Calu3 (cell line): Measurements from ENCODE around the gene PPARGC1A. TPM values are rescaled to one million over a fixed set of nuclear protein-coding genes. Genes with fewer than 3 reads are reported as not detected.

Experiments used
- Bru-seq: library from RNA; stranded (reverse); fragments of 400-500 nt; gene quantifications from one replicate; lab custom pipeline; 2021; lab: Mats Ljungman, UMichigan
- BruChase-seq, 2 experiments: library from RNA; stranded (reverse); fragments of 400-500 nt; gene quantifications; one replicate each; lab custom pipeline; 2021; lab: Mats Ljungman, UMichigan
- BruUV-seq: library from RNA; stranded (reverse); fragments of 400-500 nt; replicated peaks from 2 replicates; lab custom pipeline; 2021; lab: Mats Ljungman, UMichigan
- CTCF ChIA-PET: fragments of 300-600 bp; sonication (Branson Sonifier 250); formaldehyde crosslinking; loops from one replicate; lab custom pipeline; 2022; ENCODE audit warnings: antibody characterized with exemption; lab: Charles Lee
- DNase-seq: peaks from one replicate; pipeline ENCODE4 v3.0.0; 2022
- H3K27ac Mint-ChIP-seq: one replicate; pipeline ENCODE4 v1.8.0; 2022; ENCODE audit warnings: mixed read lengths; ENCODE audit not compliant: unreplicated experiment
- H3K27me3 Mint-ChIP-seq: one replicate; pipeline ENCODE4 v1.8.0; 2022; ENCODE audit warnings: mixed read lengths; ENCODE audit not compliant: unreplicated experiment
- H3K36me3 Mint-ChIP-seq: one replicate; pipeline ENCODE4 v1.8.0; 2022; ENCODE audit warnings: mild to moderate bottlenecking, moderate library complexity, mixed read lengths; ENCODE audit not compliant: insufficient read depth, unreplicated experiment
- H3K4me1 Mint-ChIP-seq: one replicate; pipeline ENCODE4 v1.8.0; 2022; ENCODE audit warnings: mild to moderate bottlenecking, low read depth, mixed read lengths; ENCODE audit not compliant: unreplicated experiment
- H3K4me3 Mint-ChIP-seq: one replicate; pipeline ENCODE4 v1.8.0; 2022; ENCODE audit warnings: mild to moderate bottlenecking, low read depth, moderate library complexity, mixed read lengths; ENCODE audit not compliant: unreplicated experiment
- H3K9me3 Mint-ChIP-seq: one replicate; pipeline ENCODE4 v1.8.0; 2022; ENCODE audit warnings: low read depth, mixed read lengths; ENCODE audit not compliant: unreplicated experiment
- intact Hi-C: fragments of 100-400 bp; cut with micrococcal nuclease; formaldehyde crosslinking; loops from one replicate; pipeline ENCODE4 v1.10.0; 2022; ENCODE audit not compliant: unreplicated experiment
- long read RNA-seq: library from polyadenylated mRNA; stranded (forward); transcript quantifications from one replicate; pipeline ENCODE4 v2.0.0, GENCODE V29; 2022
- total RNA-seq: library from RNA; stranded (reverse); gene quantifications from 2 replicates; pipeline ENCODE4 v1.2.3, GENCODE V29; 2022
- TF ChIP-seq, protein P1 (sequence below): fragments of 200-600 bp; IDR thresholded peaks from one replicate; pipeline ENCODE4 v1.8.0; 2022; ENCODE audit warnings: antibody characterized with exemption; ENCODE audit not compliant: unreplicated experiment

The PPARGC1A gene, protein sequence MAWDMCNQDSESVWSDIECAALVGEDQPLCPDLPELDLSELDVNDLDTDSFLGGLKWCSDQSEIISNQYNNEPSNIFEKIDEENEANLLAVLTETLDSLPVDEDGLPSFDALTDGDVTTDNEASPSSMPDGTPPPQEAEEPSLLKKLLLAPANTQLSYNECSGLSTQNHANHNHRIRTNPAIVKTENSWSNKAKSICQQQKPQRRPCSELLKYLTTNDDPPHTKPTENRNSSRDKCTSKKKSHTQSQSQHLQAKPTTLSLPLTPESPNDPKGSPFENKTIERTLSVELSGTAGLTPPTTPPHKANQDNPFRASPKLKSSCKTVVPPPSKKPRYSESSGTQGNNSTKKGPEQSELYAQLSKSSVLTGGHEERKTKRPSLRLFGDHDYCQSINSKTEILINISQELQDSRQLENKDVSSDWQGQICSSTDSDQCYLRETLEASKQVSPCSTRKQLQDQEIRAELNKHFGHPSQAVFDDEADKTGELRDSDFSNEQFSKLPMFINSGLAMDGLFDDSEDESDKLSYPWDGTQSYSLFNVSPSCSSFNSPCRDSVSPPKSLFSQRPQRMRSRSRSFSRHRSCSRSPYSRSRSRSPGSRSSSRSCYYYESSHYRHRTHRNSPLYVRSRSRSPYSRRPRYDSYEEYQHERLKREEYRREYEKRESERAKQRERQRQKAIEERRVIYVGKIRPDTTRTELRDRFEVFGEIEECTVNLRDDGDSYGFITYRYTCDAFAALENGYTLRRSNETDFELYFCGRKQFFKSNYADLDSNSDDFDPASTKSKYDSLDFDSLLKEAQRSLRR
- total RNA-seq (5.4 and 7.6 TPM in 2 replicates), Bru-seq, nascent RNA (percentile 50 among the genes with signal in this experiment), BruChase-seq, experiment 1, labeled RNA remaining after a 6-hour chase (percentile 30 among the genes with signal in this experiment), BruChase-seq, experiment 2, labeled RNA remaining after a 2-hour chase (percentile 32 among the genes with signal in this experiment)
- long read RNA-seq = 0 reads

DNA sequence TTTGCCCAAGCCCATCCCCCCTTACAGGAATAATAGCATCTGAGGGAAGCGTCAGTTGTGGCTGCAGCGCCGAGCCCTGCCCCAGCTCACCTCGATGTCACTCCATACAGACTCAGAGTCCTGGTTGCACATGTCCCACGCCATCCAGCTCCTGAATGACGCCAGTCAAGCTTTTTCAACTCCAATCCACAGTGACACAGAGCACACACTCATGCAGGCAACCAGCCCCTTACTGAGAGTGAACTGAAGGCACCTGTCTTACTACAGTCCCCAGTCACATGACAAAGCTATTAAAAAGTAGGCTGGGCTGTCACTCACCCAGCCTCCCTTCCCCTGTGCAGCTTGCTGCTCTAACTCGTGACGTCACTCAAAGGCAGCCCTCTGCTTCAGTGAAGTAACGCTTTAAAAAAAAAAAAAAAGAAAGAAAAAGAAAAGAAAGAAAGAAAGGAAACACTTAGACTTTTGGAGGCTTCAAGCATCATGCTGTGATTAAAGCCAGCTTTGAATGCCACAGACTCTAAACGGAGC is at the start of gene PPARGC1A:
Gene PPARGC1A (minus strand): TSS at position 234 of the 528 bp plus-strand sequence. CDS start 90 bp downstream, at position 144.
- peak within 1 kb of the TSS; percentile 88 for H3K4me3 Mint-ChIP-seq
- peak; percentile 37 for DNase-seq

DNA sequence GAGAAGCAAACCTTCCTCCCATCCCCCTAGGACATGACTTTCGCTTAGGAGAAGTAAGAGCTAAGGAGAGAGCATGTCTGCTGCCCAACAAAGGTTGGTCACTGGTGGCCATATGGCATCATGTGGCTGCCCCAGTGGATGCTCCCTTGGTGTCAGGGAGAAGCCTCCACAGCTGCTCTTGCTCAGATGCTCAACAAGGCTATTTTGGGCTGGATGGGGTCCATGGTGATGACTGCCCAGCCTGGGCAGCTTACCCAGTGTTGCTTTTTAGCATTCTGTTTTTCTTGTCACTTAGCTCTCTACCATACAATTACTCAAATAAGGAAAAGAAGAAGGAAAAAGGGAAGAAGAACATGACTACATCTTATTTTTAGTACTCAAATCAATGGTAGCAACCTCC is 48.9 kb upstream of the PPARGC1A start:
- Mint-ChIP-seq H3K9me3 (peaks cover 3% of the 10 kb centered on the region), H3K27ac (no peak overlapping the region), H3K27me3 (no peaks in the 10 kb centered on the region), H3K4me3 (no peak overlapping the region), H3K4me1 (peaks cover 13% of the 10 kb centered on the region), H3K36me3 (no peaks in the 10 kb centered on the region)
- TF ChIP-seq, protein P1, sequence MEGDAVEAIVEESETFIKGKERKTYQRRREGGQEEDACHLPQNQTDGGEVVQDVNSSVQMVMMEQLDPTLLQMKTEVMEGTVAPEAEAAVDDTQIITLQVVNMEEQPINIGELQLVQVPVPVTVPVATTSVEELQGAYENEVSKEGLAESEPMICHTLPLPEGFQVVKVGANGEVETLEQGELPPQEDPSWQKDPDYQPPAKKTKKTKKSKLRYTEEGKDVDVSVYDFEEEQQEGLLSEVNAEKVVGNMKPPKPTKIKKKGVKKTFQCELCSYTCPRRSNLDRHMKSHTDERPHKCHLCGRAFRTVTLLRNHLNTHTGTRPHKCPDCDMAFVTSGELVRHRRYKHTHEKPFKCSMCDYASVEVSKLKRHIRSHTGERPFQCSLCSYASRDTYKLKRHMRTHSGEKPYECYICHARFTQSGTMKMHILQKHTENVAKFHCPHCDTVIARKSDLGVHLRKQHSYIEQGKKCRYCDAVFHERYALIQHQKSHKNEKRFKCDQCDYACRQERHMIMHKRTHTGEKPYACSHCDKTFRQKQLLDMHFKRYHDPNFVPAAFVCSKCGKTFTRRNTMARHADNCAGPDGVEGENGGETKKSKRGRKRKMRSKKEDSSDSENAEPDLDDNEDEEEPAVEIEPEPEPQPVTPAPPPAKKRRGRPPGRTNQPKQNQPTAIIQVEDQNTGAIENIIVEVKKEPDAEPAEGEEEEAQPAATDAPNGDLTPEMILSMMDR = no peak
- no TSS peak for BruUV-seq
- no peak for DNase-seq
- intact Hi-C loops = no loop called here
- CTCF ChIA-PET = no interaction called here

More for the DNA sequence above, at the start of gene PPARGC1A:
- TF ChIP-seq, protein P1 = no peak
- Mint-ChIP-seq H3K36me3 (peaks cover 29% of the 10 kb centered on the region), H3K9me3 (no peaks in the 10 kb centered on the region), H3K27me3 (no peaks in the 10 kb centered on the region), H3K4me1 (peaks cover 27% of the 10 kb centered on the region), H3K27ac (peak within 1 kb of the TSS; percentile 60)
- intact Hi-C loops = no loop called here
- BruUV-seq = no TSS peak
- CTCF ChIA-PET = interaction anchor here (0.6 to 1.3 kb wide), 8 partner anchors 10 to 1287 kb away, joined by 3 to 5 read pairs (median 4); no protein-coding TSS in a partner anchor

DNA sequence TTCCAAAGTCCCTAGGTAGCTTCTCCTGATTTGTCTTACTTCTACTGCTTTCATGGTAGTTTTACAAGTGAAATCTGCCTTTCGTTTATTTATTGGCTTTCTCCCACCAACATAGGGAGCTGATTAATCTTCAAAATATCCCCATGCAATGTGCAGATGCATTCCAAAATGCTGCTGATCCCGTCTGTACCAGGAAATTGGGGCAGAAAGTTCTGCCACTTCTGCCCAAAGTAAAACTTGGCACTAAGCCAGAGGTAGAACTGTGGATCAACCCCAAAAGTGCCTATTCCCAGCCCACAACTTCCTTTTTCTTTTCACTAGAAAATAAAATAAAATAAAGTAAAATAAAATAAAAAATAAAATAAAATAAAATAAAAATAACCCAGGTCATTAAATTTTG is 47.3 kb upstream of the PPARGC1A start:
- TF ChIP-seq, protein P1 = no peak
- CTCF ChIA-PET = no interaction called here
- Mint-ChIP-seq H3K4me1 (peaks cover 17% of the 10 kb centered on the region), H3K27ac (no peak overlapping the region), H3K27me3 (no peaks in the 10 kb centered on the region), H3K36me3 (no peaks in the 10 kb centered on the region), H3K9me3 (peaks cover 3% of the 10 kb centered on the region), H3K4me3 (no peak overlapping the region)
- no TSS peak for BruUV-seq
- intact Hi-C loops = no loop called here
- DNase-seq = no peak

DNA sequence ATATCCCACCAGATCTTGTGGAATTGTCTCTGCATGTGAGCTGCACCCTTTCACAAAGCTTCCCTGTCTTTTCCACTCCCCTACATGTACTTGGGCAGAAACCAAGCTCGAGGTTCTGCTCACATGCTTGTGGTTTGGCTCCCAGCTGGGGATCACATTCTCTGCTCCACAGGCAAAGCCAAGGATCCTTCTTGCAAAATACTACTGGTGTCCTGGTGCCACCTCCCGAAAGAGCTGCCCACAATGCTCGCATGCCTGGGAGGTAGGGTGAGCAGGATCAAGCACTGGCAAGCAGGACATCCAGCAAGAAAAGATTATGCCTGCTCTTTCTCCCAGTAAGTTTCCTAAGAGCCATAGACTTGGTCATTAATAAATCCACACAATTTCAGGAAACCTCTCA is 45.1 kb upstream of the PPARGC1A start:
- H3K9me3 Mint-ChIP-seq = peaks cover 3% of the 10 kb centered on the region
- peak; percentile 50 for DNase-seq
- no TSS peak for BruUV-seq

More for the DNA sequence above, 45.1 kb upstream of the PPARGC1A start:
- no peaks in the 10 kb centered on the region for H3K27me3 Mint-ChIP-seq
- H3K27ac Mint-ChIP-seq = peak overlapping the region; percentile 36
- intact Hi-C loops = no loop called here
- H3K4me1 Mint-ChIP-seq = peaks cover 35% of the 10 kb centered on the region
- H3K36me3 Mint-ChIP-seq = peaks cover 4% of the 10 kb centered on the region
- TF ChIP-seq, protein P1 = no peak
- CTCF ChIA-PET = interaction anchor here (0.6 kb wide), 1 partner anchor 43 kb away, joined by 3 read pairs; no protein-coding TSS in a partner anchor
- no peak overlapping the region for H3K4me3 Mint-ChIP-seq
